B cell (primary cell): Measurements from ENCODE around the gene ARFGAP2. TPM values are rescaled to one million over a fixed set of nuclear protein-coding genes. Genes with fewer than 3 reads are reported as not detected.

ENCODE experiments used
- ATAC-seq: fragments of 200-7000 bp; cut with Tn5 transposase; one replicate; pipeline ENCODE4 v1.10.0; 2021; ENCODE audit warnings: low read depth, mild to moderate bottlenecking, moderate number of reproducible peaks, moderate library complexity
- CTCF ChIA-PET: fragments of 350-600 bp; sonication (Branson Sonifier 250); formaldehyde crosslinking; loops from one replicate; lab custom pipeline; 2021; ENCODE audit warnings: antibody characterized with exemption, inconsistent platforms; lab: Charles Lee
- POLR2A ChIA-PET: fragments of 350-600 bp; sonication (Branson Sonifier 250); formaldehyde crosslinking; loops from one replicate; lab custom pipeline; 2021; ENCODE audit warnings: antibody characterized with exemption; lab: Charles Lee
- DNase-seq: peaks from one replicate; pipeline ENCODE4 v3.0.0; 2013
- H2AFZ ChIP-seq: 2 replicates; pipeline ENCODE4 v1.6.1; 2012; ENCODE audit warnings: mild to moderate bottlenecking, low read depth, low read length; ENCODE audit not compliant: insufficient read depth, poor library complexity, severe bottlenecking
- H3K27ac ChIP-seq, 2 donors: 1 replicate in 1 of 2; 2 replicates in 1 of 2; pipeline ENCODE4 v1.5.1; 2012 to 2013; ENCODE audit warnings: low read length in 2 of 2, mild to moderate bottlenecking in 2 of 2, moderate library complexity in 1 of 2
- H3K27me3 ChIP-seq, 4 experiments: fragments of 200-600 bp in 1 of 4; sonication (generic) in 1 of 4; replicated peaks in 1 of 4; 1 replicate in 2 of 4; 2 replicates in 2 of 4; pipeline versions ENCODE4 v1.6.1 to v1.7.0; 2013 to 2016; ENCODE audit warnings: low read length in 3 of 4, mild to moderate bottlenecking in 2 of 4, mixed read lengths in 1 of 4, moderate library complexity in 1 of 4; ENCODE audit not compliant: insufficient read depth in 4 of 4, control insufficient read depth in 3 of 4; ENCODE audit errors: control extremely low read depth in 1 of 4
- H3K36me3 ChIP-seq, 2 experiments: replicated peaks in 1 of 2; 1 replicate in 1 of 2; 2 replicates in 1 of 2; pipeline versions ENCODE4 v1.6.1 to v1.7.1; 2013; ENCODE audit warnings: low read length in 1 of 2; ENCODE audit not compliant: insufficient read depth in 2 of 2, control insufficient read depth in 1 of 2; ENCODE audit errors: control extremely low read depth in 1 of 2, extremely low read depth in 1 of 2
- H3K4me1 ChIP-seq, 2 donors: fragments of 200-600 bp in 1 of 2; sonication (generic) in 1 of 2; 1 replicate in 1 of 2; 2 replicates in 1 of 2; pipeline versions ENCODE4 v1.5.1 to v1.6.1; 2013 to 2017; ENCODE audit warnings: low read length in 2 of 2; ENCODE audit not compliant: control insufficient read depth in 2 of 2, insufficient read depth in 2 of 2
- H3K4me2 ChIP-seq: replicated peaks from 2 replicates; pipeline ENCODE3; 2012; ENCODE audit warnings: mild to moderate bottlenecking, low read depth, low read length; ENCODE audit not compliant: poor library complexity, severe bottlenecking
- H3K4me3 ChIP-seq, 5 experiments: fragments of 200-600 bp in 1 of 5; sonication (generic) in 1 of 5; 1 replicate in 3 of 5; 2 replicates in 2 of 5; pipeline versions ENCODE4 v1.5.1 to v1.7.0; 2011 to 2016; ENCODE audit warnings: low read length in 4 of 5, mild to moderate bottlenecking in 4 of 5, low read depth in 2 of 5, control low read depth in 1 of 5, moderate library complexity in 1 of 5; ENCODE audit not compliant: insufficient read depth in 1 of 5; ENCODE audit errors: control extremely low read depth in 1 of 5, extremely low read depth in 1 of 5
- H3K79me2 ChIP-seq: fragments of 200-600 bp; sonication (generic); one replicate; pipeline ENCODE4 v1.6.0; 2016; ENCODE audit warnings: low read length; ENCODE audit not compliant: control insufficient read depth, insufficient read depth
- H3K9ac ChIP-seq: fragments of 200-600 bp; sonication (generic); 2 replicates; pipeline ENCODE4 v1.6.1; 2017; ENCODE audit warnings: mild to moderate bottlenecking, low read length, moderate library complexity
- H3K9me3 ChIP-seq, 3 donors: one replicate each; pipeline versions ENCODE4 v1.6.1 to v1.7.1; 2013; ENCODE audit warnings: low read length in 2 of 3; ENCODE audit not compliant: control insufficient read depth in 2 of 3, insufficient read depth in 1 of 3; ENCODE audit errors: control extremely low read depth in 1 of 3
- H4K20me1 ChIP-seq: 2 replicates; pipeline ENCODE4 v1.6.0; 2012; ENCODE audit warnings: mild to moderate bottlenecking, low read length; ENCODE audit not compliant: insufficient read depth, control insufficient read depth, poor library complexity, severe bottlenecking
- H3K27ac Mint-ChIP-seq: one replicate; pipeline ENCODE4 v1.8.0; 2021; ENCODE audit warnings: mixed read lengths
- H3K27me3 Mint-ChIP-seq: one replicate; pipeline ENCODE4 v1.8.0; 2021; ENCODE audit warnings: mixed read lengths
- H3K4me1 Mint-ChIP-seq: one replicate; pipeline ENCODE4 v1.8.0; 2021; ENCODE audit warnings: mixed read lengths
- H3K4me3 Mint-ChIP-seq: one replicate; pipeline ENCODE4 v1.8.0; 2021; ENCODE audit warnings: mixed read lengths
- H3K9me3 Mint-ChIP-seq: one replicate; pipeline ENCODE4 v1.8.0; 2022; ENCODE audit warnings: mixed read lengths; ENCODE audit not compliant: insufficient read depth
- EZH2 ChIP-seq: IDR thresholded peaks from 2 replicates; pipeline ENCODE4 v1.6.1; 2012; ENCODE audit warnings: borderline replicate concordance, low read depth, mild to moderate bottlenecking, moderate library complexity, low read length; ENCODE audit not compliant: insufficient read depth, poor library complexity, severe bottlenecking
- WGBS: methylation state at CpG from one replicate; pipeline ENCODE4 v1.1.5; 2013; ENCODE audit warnings: missing lambda C conversion rate; ENCODE audit not compliant: insufficient coverage; 5-methylcytosine and 5-hydroxymethylcytosine counted together
- intact Hi-C: fragments of 100-400 bp; cut with micrococcal nuclease; formaldehyde crosslinking; loops from one replicate; pipeline ENCODE4 v1.10.0; 2022
- polyA plus RNA-seq: library from polyadenylated mRNA; depleted of rRNA; stranded (reverse); fragments of >200 nt; gene quantifications from 2 replicates; pipeline ENCODE4 v1.2.3, GENCODE V29; 2012
- total RNA-seq, 2 donors: library from RNA; stranded (reverse); fragments of 120-200 nt in 1 of 2; gene quantifications; 1 replicate in 1 of 2; 2 replicates in 1 of 2; pipeline versions ENCODE4 v1.2.3 to v1.2.4, GENCODE V29; 2013 to 2022
- TF ChIP-seq, protein P1 (sequence below): fragments of 200-600 bp; IDR thresholded peaks from one replicate; pipeline ENCODE4 v1.8.0; 2022; ENCODE audit warnings: antibody characterized with exemption, mild to moderate bottlenecking

The ARFGAP2 gene
- total and polyA plus RNA-seq, 2 donors (not counting 1 experiment from before 2014, with no cell fraction given): 141 to 200 TPM

DNA sequence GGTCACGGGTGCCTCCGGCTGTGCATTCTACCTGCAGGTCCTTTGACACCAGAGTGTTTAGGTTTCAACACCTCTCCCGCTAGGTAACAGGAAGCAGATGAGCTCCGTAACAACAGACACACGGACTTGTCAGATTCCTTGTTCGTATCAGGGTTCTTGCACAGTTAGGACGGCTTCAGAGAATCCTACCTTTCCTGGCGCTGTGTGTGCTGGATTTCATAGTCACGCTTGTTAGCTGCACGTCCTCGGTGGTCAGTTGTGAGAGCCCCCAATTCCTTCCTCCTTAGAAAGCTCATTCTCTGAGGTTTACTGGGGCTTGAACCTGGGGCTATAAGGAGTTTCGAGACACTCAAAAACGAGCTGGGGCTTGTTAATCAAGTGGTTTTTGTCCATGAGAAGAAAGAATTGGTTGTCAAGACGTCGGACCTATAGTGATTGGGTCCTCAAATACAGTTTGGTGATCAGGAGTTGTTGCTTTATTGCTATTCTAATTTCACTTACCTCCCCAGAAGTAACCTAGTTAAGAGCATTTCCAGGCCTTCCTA is 38.8 kb upstream of the ARFGAP2 start:
- peak overlapping the region; percentile 98 for H3K4me3 Mint-ChIP-seq
- no peak for TF ChIP-seq EZH2
- TF ChIP-seq, protein P1, sequence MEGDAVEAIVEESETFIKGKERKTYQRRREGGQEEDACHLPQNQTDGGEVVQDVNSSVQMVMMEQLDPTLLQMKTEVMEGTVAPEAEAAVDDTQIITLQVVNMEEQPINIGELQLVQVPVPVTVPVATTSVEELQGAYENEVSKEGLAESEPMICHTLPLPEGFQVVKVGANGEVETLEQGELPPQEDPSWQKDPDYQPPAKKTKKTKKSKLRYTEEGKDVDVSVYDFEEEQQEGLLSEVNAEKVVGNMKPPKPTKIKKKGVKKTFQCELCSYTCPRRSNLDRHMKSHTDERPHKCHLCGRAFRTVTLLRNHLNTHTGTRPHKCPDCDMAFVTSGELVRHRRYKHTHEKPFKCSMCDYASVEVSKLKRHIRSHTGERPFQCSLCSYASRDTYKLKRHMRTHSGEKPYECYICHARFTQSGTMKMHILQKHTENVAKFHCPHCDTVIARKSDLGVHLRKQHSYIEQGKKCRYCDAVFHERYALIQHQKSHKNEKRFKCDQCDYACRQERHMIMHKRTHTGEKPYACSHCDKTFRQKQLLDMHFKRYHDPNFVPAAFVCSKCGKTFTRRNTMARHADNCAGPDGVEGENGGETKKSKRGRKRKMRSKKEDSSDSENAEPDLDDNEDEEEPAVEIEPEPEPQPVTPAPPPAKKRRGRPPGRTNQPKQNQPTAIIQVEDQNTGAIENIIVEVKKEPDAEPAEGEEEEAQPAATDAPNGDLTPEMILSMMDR: no peak
- H3K4me2 ChIP-seq: peak overlapping the region; percentile 80
- peak overlapping the region; percentile 68 to 89 for H3K27ac ChIP-seq
- H3K4me1 ChIP-seq: peaks cover 14 to 31% of the 10 kb centered on the region in 2 donors
- under 1% methylated on average over 13 of the region's 15 CpGs for WGBS
- H3K36me3 ChIP-seq: peaks cover 2 to 6% of the 10 kb centered on the region in 2 experiments
- ATAC-seq (no peak), DNase-seq (no peak)
- peak overlapping the region; percentile 73 for H3K9ac ChIP-seq
- H3K27me3 Mint-ChIP-seq: no peaks in the 10 kb centered on the region
- CTCF ChIA-PET: interaction anchor here (0.6 to 3.7 kb wide), 10 partner anchors 13 to 279 kb away, joined by 3 to 37 read pairs (median 6); partner anchors contain the start of genes ACP2, ARFGAP2, CSTPP1 and NR1H3
- H3K79me2 ChIP-seq: peaks cover 30% of the 10 kb centered on the region
- no peaks in the 10 kb centered on the region for H3K27me3 ChIP-seq
- H3K4me1 Mint-ChIP-seq: peaks cover 30% of the 10 kb centered on the region
- H2AFZ ChIP-seq: peak overlapping the region; percentile 83
- no peaks in the 10 kb centered on the region for H4K20me1 ChIP-seq
- intact Hi-C loops: loop anchor here (1.0 kb wide), 1 partner anchor 33 kb away; the partner anchor contains the start of gene ACP2
- H3K9me3 ChIP-seq: no peaks in the 10 kb centered on the region
- H3K9me3 Mint-ChIP-seq: no peaks in the 10 kb centered on the region
- peak overlapping the region; percentile 98 for H3K27ac Mint-ChIP-seq
- peak overlapping the region; percentile 71 to 92 (median 77) for H3K4me3 ChIP-seq
- POLR2A ChIA-PET: interaction anchor here (0.5 to 2.6 kb wide), 15 partner anchors 19 to 785 kb away, joined by 3 to 29 read pairs (median 5); partner anchors contain the start of genes ACP2, ARFGAP2, MADD and NUP160
